Nephron (organoid): ENCODE measurements around the gene PDGFA.

Experiments used
- H3K27ac Mint-ChIP-seq, 3 experiments: 2 replicates each; pipeline ENCODE4 v1.8.0; 2020; ENCODE audit warnings: mixed read lengths in 3 of 3, mild to moderate bottlenecking in 2 of 3, moderate library complexity in 1 of 3
- H3K27me3 Mint-ChIP-seq: 2 replicates; pipeline ENCODE4 v1.8.0; 2021; ENCODE audit warnings: low read depth, mild to moderate bottlenecking, moderate library complexity, mixed read lengths
- H3K36me3 Mint-ChIP-seq: 2 replicates; pipeline ENCODE4 v1.8.0; 2020; ENCODE audit warnings: low read depth, mixed read lengths
- H3K4me1 Mint-ChIP-seq: 2 replicates; pipeline ENCODE4 v1.8.0; 2020; ENCODE audit warnings: mixed read lengths
- H3K4me3 Mint-ChIP-seq, 3 experiments: 2 replicates each; pipeline ENCODE4 v1.8.0; 2020; ENCODE audit warnings: mild to moderate bottlenecking in 3 of 3, mixed read lengths in 3 of 3, moderate library complexity in 2 of 3
- H3K9me3 Mint-ChIP-seq: 2 replicates; pipeline ENCODE4 v1.8.0; 2020; ENCODE audit warnings: mixed read lengths
- TF ChIP-seq, protein P1 (sequence below), 3 experiments: fragments of 200-600 bp; sonication (generic); IDR thresholded peaks; one replicate each; pipeline ENCODE4 v1.5.0; 2021; ENCODE audit warnings: antibody characterized with exemption in 3 of 3; ENCODE audit not compliant: unreplicated experiment in 3 of 3

The PDGFA gene

DNA sequence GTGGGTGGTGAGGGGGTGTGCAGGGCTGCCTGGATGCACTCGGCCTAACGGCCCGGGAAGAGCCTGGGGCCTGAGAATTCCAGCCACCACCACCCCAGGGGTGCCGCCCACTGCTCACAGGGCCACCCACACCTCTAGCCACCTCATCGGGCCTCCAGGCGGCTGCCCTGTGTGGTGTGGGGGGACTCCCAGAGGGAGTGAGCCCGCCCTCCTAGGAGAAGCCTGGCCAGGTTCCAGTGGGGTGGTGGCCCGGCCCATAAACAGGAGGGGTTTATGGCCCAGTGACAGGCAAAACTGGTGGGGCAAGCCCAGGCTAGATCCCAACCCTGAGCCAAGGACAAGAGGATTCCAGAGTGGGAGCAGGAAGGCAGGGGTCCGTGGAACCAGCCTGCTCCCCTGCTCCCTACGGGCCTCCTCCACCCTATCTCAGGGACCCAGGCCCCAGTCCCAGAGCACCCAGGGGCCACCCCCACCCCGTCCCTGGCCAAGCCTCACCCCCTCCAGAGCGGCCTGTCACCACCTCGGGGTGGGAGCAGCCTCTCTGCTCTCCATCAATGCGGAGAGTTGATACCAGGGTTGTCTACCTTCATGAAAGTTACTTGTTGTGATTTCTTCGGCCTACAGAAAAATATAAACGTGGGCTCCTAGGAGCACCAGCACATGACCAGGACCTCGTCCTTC lies 20.2 kb upstream of the PDGFA start:
- H3K27ac Mint-ChIP-seq, result peak overlapping the region; percentile 34 to 76 (median 36)
- TF ChIP-seq, protein P1, sequence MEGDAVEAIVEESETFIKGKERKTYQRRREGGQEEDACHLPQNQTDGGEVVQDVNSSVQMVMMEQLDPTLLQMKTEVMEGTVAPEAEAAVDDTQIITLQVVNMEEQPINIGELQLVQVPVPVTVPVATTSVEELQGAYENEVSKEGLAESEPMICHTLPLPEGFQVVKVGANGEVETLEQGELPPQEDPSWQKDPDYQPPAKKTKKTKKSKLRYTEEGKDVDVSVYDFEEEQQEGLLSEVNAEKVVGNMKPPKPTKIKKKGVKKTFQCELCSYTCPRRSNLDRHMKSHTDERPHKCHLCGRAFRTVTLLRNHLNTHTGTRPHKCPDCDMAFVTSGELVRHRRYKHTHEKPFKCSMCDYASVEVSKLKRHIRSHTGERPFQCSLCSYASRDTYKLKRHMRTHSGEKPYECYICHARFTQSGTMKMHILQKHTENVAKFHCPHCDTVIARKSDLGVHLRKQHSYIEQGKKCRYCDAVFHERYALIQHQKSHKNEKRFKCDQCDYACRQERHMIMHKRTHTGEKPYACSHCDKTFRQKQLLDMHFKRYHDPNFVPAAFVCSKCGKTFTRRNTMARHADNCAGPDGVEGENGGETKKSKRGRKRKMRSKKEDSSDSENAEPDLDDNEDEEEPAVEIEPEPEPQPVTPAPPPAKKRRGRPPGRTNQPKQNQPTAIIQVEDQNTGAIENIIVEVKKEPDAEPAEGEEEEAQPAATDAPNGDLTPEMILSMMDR (IDR thresholded peaks at IDR 0.05; ENCODE audit: unreplicated experiment in 3 of 3), result no peak
- peaks cover 13% of the 10 kb centered on the region for H3K27me3 Mint-ChIP-seq
- peaks cover 2% of the 10 kb centered on the region for H3K9me3 Mint-ChIP-seq
- H3K36me3 Mint-ChIP-seq, result no peaks in the 10 kb centered on the region
- H3K4me3 Mint-ChIP-seq, result no peak overlapping the region
- peaks cover 11% of the 10 kb centered on the region for H3K4me1 Mint-ChIP-seq

DNA sequence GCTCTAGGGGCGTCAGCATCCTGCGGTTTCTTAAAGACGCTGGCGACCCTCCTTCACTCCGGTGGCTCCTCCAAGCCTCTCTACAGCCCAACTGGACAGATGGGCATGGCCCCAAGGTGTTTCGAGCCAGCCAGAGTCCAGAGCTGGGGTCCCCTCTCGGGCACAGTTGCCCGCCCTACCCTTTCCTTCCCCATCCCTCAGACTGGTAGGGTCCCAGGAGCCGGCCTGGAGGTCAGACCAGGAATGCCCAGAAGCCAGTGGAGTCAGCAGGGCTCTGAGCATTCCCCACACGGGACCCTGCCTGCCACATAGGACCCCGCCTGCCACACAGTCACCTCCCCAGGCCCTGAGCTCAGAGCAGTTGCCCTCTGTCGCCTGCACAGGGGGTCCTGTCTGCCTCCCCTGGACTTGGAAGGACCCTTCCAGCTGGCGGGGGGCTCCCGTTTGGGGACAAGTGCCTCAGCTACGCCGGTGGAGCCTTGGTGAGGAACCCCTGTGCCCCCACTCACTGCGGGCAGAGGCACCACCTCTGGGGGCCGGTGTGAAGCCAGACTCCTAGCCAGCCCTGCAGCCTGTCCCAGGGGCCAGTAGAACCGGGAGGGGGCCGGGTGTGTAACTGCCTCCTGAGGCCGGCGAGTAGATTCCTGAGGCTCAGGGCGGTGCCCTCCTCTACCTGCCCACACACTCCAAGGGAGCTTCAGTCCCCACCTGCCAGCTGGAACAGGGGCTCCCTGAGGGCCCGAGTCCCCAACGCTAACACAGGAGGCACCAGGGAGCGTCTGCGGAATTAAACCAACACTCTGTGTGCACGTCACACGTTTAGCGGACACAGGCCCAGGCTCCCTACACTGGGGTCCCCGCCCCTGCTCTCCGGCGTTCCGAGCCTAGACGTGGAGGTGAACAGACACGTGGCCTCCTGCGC lies 19.4 kb upstream of the PDGFA start:
- Mint-ChIP-seq H3K4me1 (peaks cover 11% of the 10 kb centered on the region), H3K36me3 (no peaks in the 10 kb centered on the region), H3K4me3 (no peak overlapping the region), H3K27me3 (peaks cover 15% of the 10 kb centered on the region), H3K9me3 (peaks cover 2% of the 10 kb centered on the region), H3K27ac (peak overlapping the region in 1 of 3 experiments; percentile 69)
- TF ChIP-seq, protein P1 (IDR thresholded peaks at IDR 0.05; ENCODE audit: unreplicated experiment in 3 of 3), result no peak

DNA sequence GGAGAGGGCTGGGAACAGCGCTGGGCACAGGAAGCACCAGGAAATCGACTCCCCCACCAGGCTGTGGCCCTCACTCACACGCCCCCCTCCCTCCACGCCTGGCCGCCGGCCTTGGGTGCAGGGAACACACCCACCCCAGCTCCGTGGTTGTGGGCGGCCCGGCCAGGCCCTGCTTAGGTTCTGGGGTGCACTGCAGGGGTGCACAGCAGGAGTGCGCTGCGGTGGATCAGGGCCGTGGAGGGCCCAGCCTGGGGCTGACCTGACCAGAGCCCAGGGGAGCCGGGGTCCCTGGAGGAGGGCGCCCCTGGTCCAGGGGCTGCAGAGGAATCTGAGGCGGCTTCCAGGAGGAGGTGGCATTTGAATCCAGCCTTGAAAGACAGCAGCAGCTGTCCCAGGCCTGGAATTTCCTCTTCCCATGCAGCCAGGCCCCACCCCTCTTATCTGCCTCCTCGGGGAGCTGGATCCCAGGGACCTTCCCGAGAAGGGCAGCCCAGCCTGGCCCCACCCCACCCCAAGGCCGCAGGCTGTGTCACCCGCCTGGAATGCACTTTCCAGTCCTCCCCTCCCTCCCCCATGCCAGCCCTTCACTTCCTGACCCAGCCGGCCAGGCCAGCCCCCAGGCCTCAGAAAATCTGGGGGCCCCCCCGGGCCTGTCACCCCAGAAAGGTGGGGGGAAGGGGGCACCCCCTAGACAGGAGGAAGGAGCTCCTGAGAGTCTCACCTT lies 18.4 kb upstream of the PDGFA start:
- peaks cover 11% of the 10 kb centered on the region for H3K4me1 Mint-ChIP-seq
- H3K36me3 Mint-ChIP-seq, result no peaks in the 10 kb centered on the region
- no peak overlapping the region for H3K27ac Mint-ChIP-seq
- H3K4me3 Mint-ChIP-seq, result no peak overlapping the region
- H3K27me3 Mint-ChIP-seq, result peaks cover 16% of the 10 kb centered on the region
- TF ChIP-seq, protein P1 (IDR thresholded peaks at IDR 0.05; ENCODE audit: unreplicated experiment in 3 of 3), result no peak
- H3K9me3 Mint-ChIP-seq, result no peaks in the 10 kb centered on the region

DNA sequence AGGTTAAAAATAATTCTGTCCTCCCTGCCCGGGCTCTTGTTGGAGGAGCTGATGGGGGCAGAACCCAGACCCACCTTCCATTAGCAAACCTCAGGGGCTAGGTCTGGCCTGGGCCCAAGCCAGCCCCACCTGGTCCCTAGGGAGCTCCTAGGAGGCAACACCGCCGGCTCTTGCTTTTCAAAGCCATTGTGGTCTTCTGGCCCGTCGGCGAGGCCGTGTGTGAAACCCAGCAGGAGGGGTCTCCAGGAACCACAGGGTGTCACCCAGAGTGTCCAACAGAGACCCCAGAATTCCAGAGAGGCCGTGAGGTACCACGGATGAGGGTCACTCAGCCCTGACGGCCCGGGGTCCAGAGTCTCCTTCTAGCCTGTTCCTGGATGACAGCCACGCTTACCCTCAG lies 16.6 kb upstream of the PDGFA start:
- TF ChIP-seq, protein P1 (IDR thresholded peaks at IDR 0.05; ENCODE audit: unreplicated experiment in 3 of 3), result no peak
- peaks cover 6% of the 10 kb centered on the region for H3K4me1 Mint-ChIP-seq
- no peaks in the 10 kb centered on the region for H3K9me3 Mint-ChIP-seq
- no peak overlapping the region for H3K4me3 Mint-ChIP-seq
- peaks cover 15% of the 10 kb centered on the region for H3K27me3 Mint-ChIP-seq
- H3K36me3 Mint-ChIP-seq, result no peaks in the 10 kb centered on the region
- H3K27ac Mint-ChIP-seq, result peak overlapping the region in 1 of 3 experiments; percentile 16

DNA sequence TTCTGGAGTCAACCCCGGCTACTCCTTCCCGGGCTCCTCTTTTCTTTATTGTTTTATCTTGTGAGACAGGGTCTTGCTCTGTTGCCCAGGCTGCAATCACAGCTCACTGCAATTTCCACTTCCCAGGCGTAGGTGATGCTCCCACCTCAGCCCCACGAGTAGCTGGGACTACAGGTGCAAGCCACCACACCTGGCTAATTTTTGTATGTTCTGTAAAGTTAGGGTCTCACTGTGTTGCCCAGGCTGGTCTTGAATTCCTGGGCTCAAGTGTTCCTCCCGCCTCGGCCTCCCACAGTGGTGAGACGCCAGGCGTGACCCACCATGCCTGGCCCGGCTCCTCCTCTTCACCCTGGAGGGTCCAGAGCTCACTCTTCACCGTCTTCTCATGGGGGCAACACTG lies 15.3 kb upstream of the PDGFA start:
- Mint-ChIP-seq H3K27ac (no peak overlapping the region), H3K9me3 (no peaks in the 10 kb centered on the region), H3K27me3 (peaks cover 17% of the 10 kb centered on the region), H3K4me1 (no peaks in the 10 kb centered on the region), H3K36me3 (no peaks in the 10 kb centered on the region), H3K4me3 (no peak overlapping the region)
- TF ChIP-seq, protein P1 (IDR thresholded peaks at IDR 0.05; ENCODE audit: unreplicated experiment in 3 of 3), result no peak
